Endometrial microvascular endothelial cells (primary cell): ENCODE results near the gene C11orf21. TPM values are rescaled to one million over a fixed set of nuclear protein-coding genes. Genes with fewer than 3 reads are reported as not detected.
"Not testable (repeated sequence)": the region's sequence is repeated elsewhere in the genome, so short reads cannot be mapped to it uniquely, and the experiment has no call there.

Experiments
- in situ Hi-C: cut with HindIII; loops from 2 replicates; pipeline ENCODE4 v1.10.0; 2017; ENCODE audit warnings: low sequenced_read_pairs, low pct_unique_long_range_greater_than_20kb; ENCODE audit errors: inconsistent ontology term
- total RNA-seq: library from RNA; depleted of rRNA; stranded (reverse); fragments of >200 nt; gene quantifications from one replicate; pipeline ENCODE4 v1.2.3, GENCODE V29; 2015; ENCODE audit errors: inconsistent ontology term

C11orf21 gene
- total RNA-seq: not detected

DNA sequence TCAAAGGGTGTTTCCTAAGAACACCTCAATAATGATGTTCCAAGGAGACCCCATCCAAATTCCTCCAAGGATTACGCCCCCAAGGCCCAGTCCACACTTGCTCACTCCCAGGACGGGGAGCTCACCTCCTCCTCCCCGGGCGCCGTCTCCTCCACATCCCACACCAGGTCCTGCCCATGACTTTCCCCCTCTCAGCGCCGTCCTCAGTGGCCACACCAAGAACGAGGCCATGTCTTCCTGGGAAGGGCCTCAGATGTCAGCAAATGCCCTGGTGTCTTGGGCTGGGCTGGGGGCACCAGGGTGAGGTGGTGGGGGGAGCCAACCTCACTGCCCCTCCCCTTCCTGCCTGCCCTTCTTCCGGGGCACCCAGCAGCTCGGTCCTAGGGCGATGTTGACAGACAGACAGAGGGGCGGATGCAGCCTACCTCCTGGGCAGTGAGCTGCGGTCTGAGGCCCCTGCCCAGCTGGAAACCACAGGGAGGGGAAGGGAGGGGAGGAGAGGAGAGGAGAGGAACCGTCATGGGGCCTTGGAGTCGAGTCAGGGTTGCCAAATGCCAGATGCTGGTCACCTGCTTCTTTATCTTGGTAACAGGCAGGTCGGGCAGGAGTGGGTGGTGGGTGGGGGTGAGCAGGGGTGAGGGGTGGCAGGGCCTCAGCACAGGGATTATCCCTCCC is at the start of gene C11orf21, which contains the start of gene TSPAN32:
Gene C11orf21, minus strand, starts transcription at position 288 of the 675 bp plus-strand sequence. Its CDS starts 110 bp downstream, at position 178.
Gene TSPAN32, plus strand, starts transcription at position 383 of the 675 bp plus-strand sequence. Its CDS starts 137 bp downstream, at position 520.
- in situ Hi-C loops: no loop called here

- in situ Hi-C loops: no loop called here
Observed at GRCh38 chr11:2348986-2349385, 47.3 kb upstream of the C11orf21 start.

GRCh38 chr11:2347308-2347830 is 45.7 kb upstream of the C11orf21 start:
- in situ Hi-C loops: no loop called here

- in situ Hi-C loops: no loop called here
Observed at GRCh38 chr11:2346586-2347307, 45.0 kb upstream of the C11orf21 start.

GRCh38 chr11:2346014-2346413 is 44.3 kb upstream of the C11orf21 start:
- in situ Hi-C loops: no loop called here

DNA sequence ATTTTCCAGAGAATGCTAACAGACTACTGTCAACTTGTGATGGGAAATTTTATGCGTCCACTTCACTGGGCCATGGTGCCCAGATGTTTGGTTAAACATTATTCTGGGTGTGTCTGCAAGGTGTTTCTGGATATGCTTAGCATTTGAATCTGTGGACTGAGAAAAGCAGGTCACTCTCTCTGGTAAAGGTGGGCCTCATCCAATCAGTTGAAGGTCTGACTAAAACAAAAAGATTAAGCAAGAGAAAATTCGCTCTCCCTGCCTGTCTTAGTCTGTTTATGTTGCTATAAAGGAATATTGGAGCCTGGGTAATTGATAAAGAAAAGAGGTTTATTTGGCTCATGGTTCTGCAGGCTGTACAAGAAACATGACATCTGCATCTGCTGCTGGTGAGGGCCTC is 43.3 kb upstream of the C11orf21 start:
- in situ Hi-C loops: no loop called here

- in situ Hi-C loops: no loop called here
Observed at GRCh38 chr11:2343502-2343901, 41.8 kb upstream of the C11orf21 start.

GRCh38 chr11:2342981-2343380 is 41.3 kb upstream of the C11orf21 start:
- in situ Hi-C loops: no loop called here

DNA sequence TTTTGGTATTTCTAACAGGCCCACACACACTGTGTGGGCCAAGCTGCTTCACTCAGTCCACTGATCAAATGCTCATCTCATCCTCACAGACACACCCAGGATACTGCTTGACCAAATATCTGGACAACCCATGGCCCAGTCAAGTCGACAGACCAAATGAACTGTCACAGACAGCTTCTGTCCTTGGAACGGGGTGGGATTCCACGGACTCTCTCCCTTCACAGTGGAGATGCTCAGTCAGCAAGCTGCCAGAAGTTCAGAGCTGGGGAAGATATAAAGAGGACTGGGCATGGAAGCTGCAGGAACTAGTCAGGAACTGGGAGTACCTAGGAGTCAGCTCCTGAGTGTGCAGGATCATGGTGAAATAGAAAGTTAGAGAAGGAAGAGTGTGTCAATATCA is 40.8 kb upstream of the C11orf21 start:
- in situ Hi-C loops: no loop called here

- in situ Hi-C loops: not testable (repeated sequence)
Observed at GRCh38 chr11:2338760-2339159, 37.0 kb upstream of the C11orf21 start.

DNA sequence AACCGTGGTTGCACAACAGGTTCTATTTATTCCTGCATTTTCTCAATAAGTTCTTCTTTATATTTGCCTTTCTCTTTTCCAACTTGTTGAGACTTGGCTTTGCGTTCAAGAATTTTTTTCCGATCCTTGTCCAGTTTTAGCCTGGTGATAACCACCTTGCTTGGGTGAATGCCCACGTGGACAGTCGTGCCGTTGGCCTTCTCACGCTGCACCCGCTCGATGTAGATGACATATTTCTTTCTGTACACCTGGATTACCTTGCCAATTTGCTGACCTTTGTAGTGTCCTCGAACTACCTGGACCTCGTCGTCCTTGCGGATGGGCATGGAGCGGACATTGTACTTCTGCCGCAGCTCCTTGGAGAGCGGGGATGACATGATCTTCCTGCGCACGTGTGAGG is 33.6 kb upstream of the C11orf21 start:
- in situ Hi-C loops: not testable (repeated sequence)

GRCh38 chr11:2333486-2334205 is 31.9 kb upstream of the C11orf21 start:
- in situ Hi-C loops: not testable (repeated sequence)

- in situ Hi-C loops: not testable (repeated sequence)
Observed at GRCh38 chr11:2332569-2332968, 30.9 kb upstream of the C11orf21 start.

DNA sequence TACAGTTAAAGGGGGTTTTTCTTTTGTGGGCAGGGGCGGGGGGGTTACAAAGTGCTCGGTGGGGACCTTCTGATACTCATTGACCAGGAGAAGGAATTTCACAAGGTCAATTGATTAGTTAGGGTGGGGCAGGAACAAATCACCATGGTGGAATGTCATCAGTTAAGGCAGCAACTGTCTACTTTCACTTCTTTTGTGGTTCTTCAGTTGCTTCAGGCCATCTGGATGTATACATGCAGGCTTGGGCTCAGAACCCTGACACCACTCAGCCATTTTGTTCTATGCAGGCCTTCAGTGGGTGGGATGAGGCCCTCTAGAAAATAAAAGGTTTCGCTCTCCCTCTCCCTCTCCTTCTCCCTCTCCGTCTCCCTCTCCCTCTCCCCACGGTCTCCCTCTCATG is 29.7 kb upstream of the C11orf21 start:
- in situ Hi-C loops: no loop called here

DNA sequence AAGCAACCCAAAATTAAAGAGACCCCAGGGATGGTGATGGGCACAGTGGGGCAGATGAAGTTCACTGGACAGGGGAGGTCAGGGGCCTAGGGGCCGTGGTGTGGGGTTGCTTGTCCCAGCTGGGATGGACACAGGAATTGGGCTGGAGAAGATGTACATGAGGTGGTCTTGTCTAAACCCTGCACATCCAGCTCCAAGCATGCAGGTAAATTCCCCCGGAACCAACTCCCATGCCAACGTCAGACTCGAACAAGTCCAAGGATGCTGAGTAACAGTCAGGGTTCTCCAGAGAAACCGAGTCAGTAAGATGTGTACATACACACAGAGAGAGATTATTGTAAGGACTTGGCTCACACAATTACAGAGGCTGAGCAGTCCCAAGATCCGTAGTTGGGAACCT is 29.0 kb upstream of the C11orf21 start:
- in situ Hi-C loops: no loop called here

- in situ Hi-C loops: no loop called here
Observed at GRCh38 chr11:2329551-2329950, 27.8 kb upstream of the C11orf21 start.

GRCh38 chr11:2328656-2329354 is 27.1 kb upstream of the C11orf21 start:
- in situ Hi-C loops: no loop called here

GRCh38 chr11:2328021-2328420 is 26.3 kb upstream of the C11orf21 start:
- in situ Hi-C loops: no loop called here

- in situ Hi-C loops: no loop called here
Observed at GRCh38 chr11:2327032-2327431, 25.3 kb upstream of the C11orf21 start.
